NT2/D1 (cell line): ENCODE measurements around the gene PLEKHA5.

Experiments used
- DNase-seq: peaks from one replicate; pipeline ENCODE4 v3.0.0-alpha.2; 2011; ENCODE audit warnings: low read depth, low spot score
- H3K27me3 ChIP-seq: 2 replicates; pipeline ENCODE4 v1.6.0; 2011; ENCODE audit warnings: mild to moderate bottlenecking; ENCODE audit not compliant: insufficient read length, insufficient read depth
- H3K36me3 ChIP-seq: 2 replicates; pipeline ENCODE4 v1.6.1; 2011; ENCODE audit warnings: mild to moderate bottlenecking, low read length, mixed read lengths; ENCODE audit not compliant: insufficient read depth, insufficient read length
- H3K4me1 ChIP-seq: 2 replicates; pipeline ENCODE4 v1.5.1; 2011; ENCODE audit not compliant: insufficient read depth, insufficient read length
- H3K4me3 ChIP-seq: 2 replicates; pipeline ENCODE4 v1.5.1; 2011; ENCODE audit warnings: low read depth; ENCODE audit not compliant: insufficient read length
- H3K9ac ChIP-seq: 2 replicates; pipeline ENCODE4 v1.6.0; 2011; ENCODE audit warnings: low read depth; ENCODE audit not compliant: insufficient read length
- H3K9me3 ChIP-seq: 2 replicates; pipeline ENCODE4 v1.5.1; 2011; ENCODE audit warnings: mild to moderate bottlenecking, low read length; ENCODE audit not compliant: insufficient read depth
- SUZ12 ChIP-seq: IDR thresholded peaks from 2 replicates; pipeline ENCODE4 v1.6.1; 2011; ENCODE audit not compliant: insufficient read length, insufficient read depth; ENCODE audit errors: extremely low read depth
- YY1 ChIP-seq: IDR thresholded peaks from 2 replicates; pipeline ENCODE4 v1.6.1; 2011; ENCODE audit not compliant: insufficient read length, insufficient read depth
- ZNF274 ChIP-seq: IDR thresholded peaks from 2 replicates; pipeline ENCODE4 v1.6.1; 2011; ENCODE audit warnings: mild to moderate bottlenecking, low read depth, low read length

The PLEKHA5 gene

DNA sequence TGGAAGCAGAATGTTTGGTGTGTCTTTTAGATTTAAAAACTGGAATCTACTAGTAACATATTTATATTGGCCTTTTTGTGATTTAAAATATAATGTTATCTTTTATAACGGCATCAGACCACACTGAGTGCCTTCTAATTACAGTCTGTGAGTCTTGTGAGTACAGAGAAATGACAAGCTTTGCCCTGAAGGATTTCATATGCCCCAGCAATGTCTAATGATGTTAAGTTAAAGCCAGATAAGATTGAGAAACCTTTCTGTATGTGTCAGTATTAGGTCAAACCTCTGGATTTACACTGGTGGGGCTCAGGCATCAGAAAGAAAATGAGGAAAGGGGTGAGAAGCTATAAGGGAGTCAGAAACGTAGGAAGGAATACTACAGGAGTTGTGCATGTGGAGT is 25.2 kb downstream of the PLEKHA5 start:
- peaks cover 29% of the 10 kb centered on the region for H3K36me3 ChIP-seq
- no peak overlapping the region for H3K4me3 ChIP-seq
- no peaks in the 10 kb centered on the region for H3K9me3 ChIP-seq
- H3K4me1 ChIP-seq = no peaks in the 10 kb centered on the region
- TF ChIP-seq YY1 (no peak), SUZ12 (no peak), ZNF274 (no peak)
- H3K9ac ChIP-seq = no peak overlapping the region
- H3K27me3 ChIP-seq = no peaks in the 10 kb centered on the region
- DNase-seq = no peak

DNA sequence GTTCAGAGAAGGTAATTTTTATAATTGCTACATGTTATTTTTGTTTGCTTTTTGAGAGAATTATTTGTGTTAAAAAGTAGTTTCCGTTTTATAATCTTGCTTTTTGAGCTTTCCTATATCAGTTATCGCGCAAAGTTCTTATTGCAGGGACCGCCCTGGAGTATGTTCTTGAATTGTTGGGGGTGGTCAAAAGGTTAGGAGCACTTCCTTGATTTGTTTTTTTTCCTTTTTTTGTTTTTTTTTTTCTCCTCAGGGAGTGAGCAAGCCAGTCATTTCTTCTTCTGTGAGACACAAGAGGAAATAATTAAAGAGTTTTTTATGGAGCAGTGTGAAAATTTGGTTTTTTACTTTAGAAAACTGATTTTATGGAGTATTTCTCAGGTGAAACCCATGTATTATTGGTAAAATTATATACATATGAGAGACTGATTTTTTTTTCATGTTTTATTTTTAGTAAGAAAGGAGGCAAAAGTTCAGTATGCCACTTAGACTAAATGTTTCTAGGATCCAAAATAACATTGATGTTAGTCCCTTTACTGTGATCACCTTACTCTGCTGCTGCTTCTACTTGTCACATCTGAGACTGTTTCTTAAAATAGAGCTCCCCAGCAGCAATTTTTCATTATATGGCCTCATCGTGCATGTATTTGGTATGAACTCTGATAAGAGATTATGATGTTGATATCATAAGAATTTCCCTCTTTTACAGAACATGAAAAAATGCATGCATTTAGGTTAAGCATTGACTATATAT is 26.6 kb downstream of the PLEKHA5 start:
- peaks cover 22% of the 10 kb centered on the region for H3K36me3 ChIP-seq
- H3K4me3 ChIP-seq = no peak overlapping the region
- H3K4me1 ChIP-seq = no peaks in the 10 kb centered on the region
- TF ChIP-seq YY1 (no peak), ZNF274 (no peak), SUZ12 (no peak)
- no peaks in the 10 kb centered on the region for H3K9me3 ChIP-seq
- H3K27me3 ChIP-seq = no peaks in the 10 kb centered on the region
- H3K9ac ChIP-seq = no peak overlapping the region
- no peak for DNase-seq

DNA sequence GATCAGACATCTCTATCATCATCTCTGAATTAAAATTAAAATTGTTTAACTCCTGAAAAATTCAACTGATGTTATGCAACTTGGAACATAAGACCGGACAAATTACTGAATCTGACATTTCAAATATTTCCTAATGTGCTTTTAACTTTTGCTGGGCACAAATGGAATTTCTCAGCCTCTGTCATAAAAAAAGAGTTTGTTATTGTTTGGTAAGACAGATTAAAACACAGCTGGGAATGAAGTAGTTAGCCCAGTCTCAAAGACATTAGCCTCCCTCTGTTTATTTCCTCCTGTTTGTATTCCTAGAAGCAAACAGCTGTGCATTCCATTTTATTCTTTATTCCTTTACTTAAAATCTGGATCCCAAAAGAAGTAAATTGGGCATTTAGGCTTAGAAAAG is 29.4 kb downstream of the PLEKHA5 start:
- no peaks in the 10 kb centered on the region for H3K4me1 ChIP-seq
- H3K36me3 ChIP-seq = peaks cover 8% of the 10 kb centered on the region
- no peak for DNase-seq
- H3K27me3 ChIP-seq = no peaks in the 10 kb centered on the region
- H3K4me3 ChIP-seq = no peak overlapping the region
- TF ChIP-seq SUZ12 (no peak), YY1 (no peak), ZNF274 (no peak)
- no peaks in the 10 kb centered on the region for H3K9me3 ChIP-seq
- no peak overlapping the region for H3K9ac ChIP-seq

DNA sequence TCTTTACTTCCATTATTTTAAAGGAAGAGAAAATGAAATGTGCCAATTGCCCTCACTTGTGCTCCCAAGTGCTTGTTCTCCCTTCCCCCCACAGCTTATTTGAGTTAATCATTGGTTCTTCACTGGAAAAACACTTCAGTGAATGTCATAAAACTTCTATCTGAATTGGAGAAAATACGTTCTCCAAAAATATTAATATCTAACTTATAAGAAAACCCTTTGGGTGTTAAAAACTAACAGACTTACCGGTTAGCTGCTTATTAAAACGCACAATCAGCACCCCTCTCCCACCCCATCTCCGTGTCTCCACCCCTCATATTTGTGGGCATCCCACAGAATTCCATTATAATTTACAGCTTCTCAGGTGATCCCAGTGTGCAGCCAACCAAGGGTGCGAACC is 31.7 kb downstream of the PLEKHA5 start:
- no peak for TF ChIP-seq SUZ12
- TF ChIP-seq YY1 = no peak
- no peak for TF ChIP-seq ZNF274
- Histone ChIP-seq H3K4me1 (no peaks in the 10 kb centered on the region), H3K27me3 (no peaks in the 10 kb centered on the region), H3K9ac (no peak overlapping the region), H3K36me3 (peaks cover 7% of the 10 kb centered on the region), H3K9me3 (no peaks in the 10 kb centered on the region), H3K4me3 (no peak overlapping the region)
- DNase-seq = no peak

DNA sequence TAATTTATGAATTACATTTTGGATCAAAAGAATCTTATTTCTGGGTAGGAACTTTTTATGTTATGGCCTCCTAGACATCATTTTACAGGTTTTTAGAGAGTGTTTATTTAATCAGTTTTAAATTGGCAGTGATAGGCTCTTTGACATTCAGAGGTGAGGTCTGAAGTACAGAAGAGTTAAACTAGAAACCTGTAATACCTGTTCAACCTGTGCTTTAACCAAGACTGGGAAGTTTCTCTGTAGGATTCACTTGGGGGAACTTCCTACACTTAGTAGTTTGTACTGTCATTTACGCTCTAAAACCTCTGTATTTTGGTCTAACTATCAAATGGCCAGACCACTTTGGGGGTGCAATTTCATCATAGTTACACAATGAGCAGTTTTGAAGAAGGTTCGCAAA is 35.9 kb downstream of the PLEKHA5 start:
- Histone ChIP-seq H3K9ac (no peak overlapping the region), H3K4me1 (no peaks in the 10 kb centered on the region), H3K36me3 (no peaks in the 10 kb centered on the region), H3K4me3 (no peak overlapping the region), H3K9me3 (no peaks in the 10 kb centered on the region), H3K27me3 (no peaks in the 10 kb centered on the region)
- TF ChIP-seq ZNF274 = no peak
- TF ChIP-seq SUZ12 = no peak
- DNase-seq = no peak

DNA sequence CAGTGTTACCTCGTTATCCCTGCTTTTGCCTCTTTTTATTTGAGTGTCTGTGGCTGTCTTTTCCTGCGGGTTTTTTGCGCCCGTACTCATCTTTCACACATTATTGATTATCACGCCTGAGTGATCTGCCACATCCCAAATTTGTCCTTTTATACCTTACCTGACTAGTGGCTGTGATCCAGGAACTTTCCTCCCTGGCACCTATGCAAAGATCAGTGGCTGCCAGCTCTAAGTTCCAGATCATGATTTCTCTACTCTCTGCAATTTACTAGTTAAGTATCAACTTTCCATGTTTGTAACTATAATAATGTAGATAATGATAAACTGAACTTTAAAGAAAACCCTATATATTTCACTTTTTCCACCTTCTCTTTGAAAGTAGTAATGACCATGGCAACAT is 36.9 kb downstream of the PLEKHA5 start:
- no peaks in the 10 kb centered on the region for H3K4me1 ChIP-seq

DNA sequence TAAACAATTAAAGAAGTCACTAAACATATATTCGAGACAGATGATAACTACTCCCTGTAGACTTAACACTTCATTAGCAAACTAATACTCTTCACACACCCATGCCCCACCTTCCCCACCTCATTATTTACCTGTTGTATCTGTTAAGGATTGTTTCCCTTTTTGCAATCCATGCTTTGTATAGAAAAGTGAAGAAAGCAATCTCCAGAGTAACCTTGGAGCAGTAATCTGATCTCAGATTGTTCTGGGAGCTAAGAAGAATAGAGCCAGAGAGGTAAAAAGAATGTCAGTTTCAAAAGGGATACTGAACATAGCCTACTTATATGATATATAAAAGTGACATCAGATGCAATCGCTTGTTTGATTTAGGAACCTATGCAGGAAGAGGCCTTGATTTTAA is 37.4 kb downstream of the PLEKHA5 start:
- DNase-seq = no peak
- H3K9ac ChIP-seq = no peak overlapping the region
- no peaks in the 10 kb centered on the region for H3K9me3 ChIP-seq
- TF ChIP-seq YY1 (no peak), SUZ12 (no peak), ZNF274 (no peak)
- H3K36me3 ChIP-seq = no peaks in the 10 kb centered on the region
- H3K4me1 ChIP-seq = no peaks in the 10 kb centered on the region
- no peak overlapping the region for H3K4me3 ChIP-seq
- no peaks in the 10 kb centered on the region for H3K27me3 ChIP-seq

More for the DNA sequence above, 36.9 kb downstream of the PLEKHA5 start:
- no peaks in the 10 kb centered on the region for H3K27me3 ChIP-seq
- H3K9ac ChIP-seq = no peak overlapping the region
- DNase-seq = no peak
- H3K36me3 ChIP-seq = no peaks in the 10 kb centered on the region
- no peak overlapping the region for H3K4me3 ChIP-seq
- H3K9me3 ChIP-seq = no peaks in the 10 kb centered on the region
- TF ChIP-seq SUZ12 (no peak), ZNF274 (no peak), YY1 (no peak)

DNA sequence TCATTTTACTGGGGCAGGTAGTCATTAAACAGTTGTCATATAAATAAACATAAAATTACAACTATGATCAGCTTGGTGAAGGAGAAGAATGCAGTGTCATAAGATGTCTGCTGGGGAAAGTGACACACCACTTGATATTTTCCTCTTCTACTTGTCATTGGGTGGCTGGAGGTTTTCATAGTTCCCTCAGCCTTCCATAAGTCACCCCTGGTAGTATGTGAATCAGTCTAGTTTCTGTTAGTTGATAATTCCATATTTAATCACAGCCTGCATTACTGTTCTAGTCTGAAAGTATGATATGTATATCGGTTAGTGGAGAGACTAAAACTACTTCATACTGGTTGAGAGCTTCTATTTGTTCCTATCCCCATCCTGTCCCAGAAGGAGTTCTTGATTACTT is 38.2 kb downstream of the PLEKHA5 start:
- Histone ChIP-seq H3K9ac (no peak overlapping the region), H3K4me1 (no peaks in the 10 kb centered on the region), H3K9me3 (no peaks in the 10 kb centered on the region), H3K4me3 (no peak overlapping the region), H3K27me3 (no peaks in the 10 kb centered on the region), H3K36me3 (peaks cover 2% of the 10 kb centered on the region)
- TF ChIP-seq ZNF274 = no peak
- TF ChIP-seq SUZ12 = no peak
- no peak for TF ChIP-seq YY1
- DNase-seq = no peak
